Pancreas (tissue), 10 donors: Measurements from ENCODE around the gene RPRD1B. TPM values are rescaled to one million over a fixed set of nuclear protein-coding genes. Genes with fewer than 3 reads are reported as not detected.

ENCODE experiments used
- ATAC-seq, 4 donors: fragments of 200-7000 bp; cut with Tn5 transposase; one replicate each; pipeline versions ENCODE4 v1.8.0 to v1.9.1; 2020; ENCODE audit warnings: mild to moderate bottlenecking in 4 of 4, moderate library complexity in 4 of 4
- DNase-seq, 6 donors: peaks; one replicate each; pipeline ENCODE4 v3.0.0-alpha.2; 2020
- FAIRE-seq: peaks from 2 replicates; lab custom pipeline; 2012; peaks lifted over from hg19 to GRCh38; lab: Jason Lieb, UNC
- H3K27ac ChIP-seq, 4 donors: fragments of 200-600 bp; sonication (generic); 1 replicate in 3 of 4; 2 replicates in 1 of 4; pipeline versions ENCODE4 v1.5.0 to v1.8.0; 2020
- H3K27me3 ChIP-seq, 4 donors: fragments of 200-600 bp; one replicate each; pipeline ENCODE4 v1.8.0; 2021
- H3K36me3 ChIP-seq, 3 donors: fragments of 200-600 bp; sonication (generic) in 1 of 3; one replicate each; pipeline versions ENCODE4 v1.5.0 to v1.8.0; 2020 to 2021
- H3K4me1 ChIP-seq, 3 donors: fragments of 200-600 bp; one replicate each; pipeline ENCODE4 v1.8.0; 2021
- H3K4me3 ChIP-seq, 4 donors: fragments of 200-600 bp; sonication (generic) in 2 of 4; one replicate each; pipeline versions ENCODE4 v1.5.0 to v1.8.0; 2020 to 2021
- H3K9me3 ChIP-seq, 4 donors: fragments of 200-600 bp; one replicate each; pipeline ENCODE4 v1.8.0; 2021
- CTCF ChIP-seq, 4 donors: fragments of 200-600 bp; sonication (generic) in 3 of 4; IDR thresholded peaks; one replicate each; pipeline versions ENCODE4 v1.5.0 to v1.8.0; 2021; ENCODE audit warnings: antibody characterized with exemption in 4 of 4
- WGBS, 2 donors: extraction: QIAGEN DNeasy Blood & Tissue Kit; methylation state at CpG; one replicate each; pipeline ENCODE4 v1.1.7; 2013; 5-methylcytosine and 5-hydroxymethylcytosine counted together
- intact Hi-C, 3 donors: fragments of 100-400 bp; cut with DNase I; formaldehyde crosslinking; loops; one replicate each; pipeline versions ENCODE4 v1.11.1 to v1.14.2; 2022
- polyA plus RNA-seq, 2 donors: library from polyadenylated mRNA; stranded (reverse); fragments of 200-250 nt; gene quantifications; one replicate each; pipeline ENCODE4 v1.2.3, GENCODE V29; 2013
- total RNA-seq, 6 donors: library from RNA; stranded (reverse); fragmentation: NEBNext Ultra II Directional in 4 of 6; extraction: Animal tissue kit (Norgen Biotek cat#: 25700) in 4 of 6; gene quantifications; one replicate each; pipeline versions ENCODE4 v1.2.1 to v1.2.4, GENCODE V29; 2021 to 2023
- donor health status: healthy with polysubstance abuse.
- donor health status: DM: no; HTN: no; CAD: no; lungs with moderate emphysema.
- donor health status: DM: no; HTN: no; CAD: no.
- donor health status: control.
- donor health status: control.
- donor health status: Bipolar disorder and iron deficiency.
- donor health status: DM: yes; HTN: yes; CAD: no.
- donor health status: DM: no; HTN: no; CAD: no.
- donor health status: DM: no; HTN: no; CAD: no.
- donor health status: DM: yes; HTN: yes; CAD: no.

Gene RPRD1B
- total and polyA plus RNA-seq, 8 donors: 6.0 to 19.7 (median 12.0) TPM

GRCh38 chr20:38012332-38012731 is 21.2 kb upstream of the RPRD1B start:
- 94 to 95% methylated on average over 8 of the region's 8 CpGs for WGBS, 2 donors
- DNase-seq: no peak
- Histone ChIP-seq H3K4me1 (no peaks in the 10 kb centered on the region), H3K27me3 (no peaks in the 10 kb centered on the region), H3K4me3 (no peak overlapping the region), H3K9me3 (no peaks in the 10 kb centered on the region), H3K27ac (no peak overlapping the region), H3K36me3 (peaks cover 0 to 14% (median 9%) of the 10 kb centered on the region in 3 donors)
- intact Hi-C loops: no loop called here
- TF ChIP-seq CTCF (IDR thresholded peaks at IDR 0.05): no peak
- ATAC-seq: no peak
- no peak for FAIRE-seq

GRCh38 chr20:38013887-38014286 is 19.7 kb upstream of the RPRD1B start:
- H3K4me3 ChIP-seq: no peak overlapping the region
- ATAC-seq (no peak), DNase-seq (no peak), FAIRE-seq (no peak)
- H3K36me3 ChIP-seq: peaks cover 0 to 23% (median 9%) of the 10 kb centered on the region in 3 donors
- WGBS, 2 donors: 79 to 81% methylated on average over 2 of the region's 2 CpGs
- no peaks in the 10 kb centered on the region for H3K4me1 ChIP-seq
- H3K9me3 ChIP-seq: no peaks in the 10 kb centered on the region
- H3K27ac ChIP-seq: no peak overlapping the region
- intact Hi-C loops: no loop called here
- no peak for TF ChIP-seq CTCF (IDR thresholded peaks at IDR 0.05)
- no peaks in the 10 kb centered on the region for H3K27me3 ChIP-seq

- ATAC-seq: no peak
- peaks cover 0 to 10% (median 0%) of the 10 kb centered on the region in 3 donors for H3K36me3 ChIP-seq
Observed at GRCh38 chr20:38017959-38018358, 15.6 kb upstream of the RPRD1B start.

GRCh38 chr20:38018385-38018784 is 15.2 kb upstream of the RPRD1B start:
- FAIRE-seq (no peak), DNase-seq (no peak), ATAC-seq (no peak)
- Histone ChIP-seq H3K4me1 (peaks cover 0 to 4% (median 2%) of the 10 kb centered on the region in 3 donors), H3K4me3 (no peak overlapping the region), H3K9me3 (no peaks in the 10 kb centered on the region), H3K27ac (no peak overlapping the region), H3K27me3 (no peaks in the 10 kb centered on the region), H3K36me3 (peaks cover 0 to 9% (median 0%) of the 10 kb centered on the region in 3 donors)
- no peak for TF ChIP-seq CTCF (IDR thresholded peaks at IDR 0.05)
- intact Hi-C loops: no loop called here
- 93 to 97% methylated on average over 2 of the region's 2 CpGs for WGBS, 2 donors

More at GRCh38 chr20:38017959-38018358, 15.6 kb upstream of the RPRD1B start:
- no peak for TF ChIP-seq CTCF (IDR thresholded peaks at IDR 0.05)
- WGBS, 2 donors: 96 to 100% methylated on average over 1 of the region's 1 CpG
- intact Hi-C loops: no loop called here
- Histone ChIP-seq H3K4me1 (no peaks in the 10 kb centered on the region), H3K4me3 (no peak overlapping the region), H3K27me3 (no peaks in the 10 kb centered on the region), H3K9me3 (no peaks in the 10 kb centered on the region), H3K27ac (no peak overlapping the region)
- DNase-seq: no peak
- FAIRE-seq: no peak

- Histone ChIP-seq H3K9me3 (no peaks in the 10 kb centered on the region), H3K4me3 (no peak overlapping the region), H3K27me3 (no peaks in the 10 kb centered on the region), H3K4me1 (peaks cover 0 to 17% (median 9%) of the 10 kb centered on the region in 3 donors), H3K36me3 (peaks cover 0 to 9% (median 0%) of the 10 kb centered on the region in 3 donors), H3K27ac (no peak overlapping the region)
- no peak for TF ChIP-seq CTCF (IDR thresholded peaks at IDR 0.05)
- FAIRE-seq: no peak
- no peak for ATAC-seq
- DNase-seq: no peak
- intact Hi-C loops: no loop called here
- 80 to 81% methylated on average over 2 of the region's 2 CpGs for WGBS, 2 donors
Observed at GRCh38 chr20:38021087-38021772, 12.3 kb upstream of the RPRD1B start.
